ENCODE measurements around the gene HADHA.

DNA sequence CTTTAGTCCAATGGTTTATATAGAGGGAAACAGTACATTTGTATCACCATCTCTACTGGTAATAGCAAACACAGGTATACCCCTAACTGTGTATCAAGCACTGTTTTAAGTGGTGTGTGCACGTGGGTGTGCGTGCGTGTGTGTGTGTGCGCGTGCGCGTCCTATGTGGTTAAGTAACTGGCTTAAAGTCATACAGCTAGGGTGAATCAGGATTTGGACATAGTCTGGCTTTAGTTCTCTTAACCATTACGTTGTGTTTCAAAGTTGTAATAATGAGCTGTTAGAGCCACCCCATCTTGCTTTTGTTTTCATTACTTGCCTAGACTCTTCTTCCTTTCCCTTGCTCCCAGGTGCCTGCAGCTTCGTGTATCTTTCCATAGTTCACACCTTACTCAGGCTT is 2.4 kb upstream of the HADHA start:
- TF ChIP-seq EP300 (IDR thresholded peaks at IDR 0.05; ENCODE audit: borderline replicate concordance in 1 of 2, low read depth in 1 of 2, low read length in 1 of 2), result no peak
- TF ChIP-seq, protein P1, sequence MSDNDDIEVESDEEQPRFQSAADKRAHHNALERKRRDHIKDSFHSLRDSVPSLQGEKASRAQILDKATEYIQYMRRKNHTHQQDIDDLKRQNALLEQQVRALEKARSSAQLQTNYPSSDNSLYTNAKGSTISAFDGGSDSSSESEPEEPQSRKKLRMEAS (IDR thresholded peaks at IDR 0.05; ENCODE audit: low read depth), result no peak
- TF ChIP-seq, protein P2, sequence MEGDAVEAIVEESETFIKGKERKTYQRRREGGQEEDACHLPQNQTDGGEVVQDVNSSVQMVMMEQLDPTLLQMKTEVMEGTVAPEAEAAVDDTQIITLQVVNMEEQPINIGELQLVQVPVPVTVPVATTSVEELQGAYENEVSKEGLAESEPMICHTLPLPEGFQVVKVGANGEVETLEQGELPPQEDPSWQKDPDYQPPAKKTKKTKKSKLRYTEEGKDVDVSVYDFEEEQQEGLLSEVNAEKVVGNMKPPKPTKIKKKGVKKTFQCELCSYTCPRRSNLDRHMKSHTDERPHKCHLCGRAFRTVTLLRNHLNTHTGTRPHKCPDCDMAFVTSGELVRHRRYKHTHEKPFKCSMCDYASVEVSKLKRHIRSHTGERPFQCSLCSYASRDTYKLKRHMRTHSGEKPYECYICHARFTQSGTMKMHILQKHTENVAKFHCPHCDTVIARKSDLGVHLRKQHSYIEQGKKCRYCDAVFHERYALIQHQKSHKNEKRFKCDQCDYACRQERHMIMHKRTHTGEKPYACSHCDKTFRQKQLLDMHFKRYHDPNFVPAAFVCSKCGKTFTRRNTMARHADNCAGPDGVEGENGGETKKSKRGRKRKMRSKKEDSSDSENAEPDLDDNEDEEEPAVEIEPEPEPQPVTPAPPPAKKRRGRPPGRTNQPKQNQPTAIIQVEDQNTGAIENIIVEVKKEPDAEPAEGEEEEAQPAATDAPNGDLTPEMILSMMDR (IDR thresholded peaks at IDR 0.05), result no peak
- no peak for TF ChIP-seq RAD21 (IDR thresholded peaks at IDR 0.05; ENCODE audit: low read length)
- no peak for TF ChIP-seq EZH2phosphoT487 (IDR thresholded peaks at IDR 0.05; ENCODE audit: borderline replicate concordance, low read depth)
- TF ChIP-seq RXRA (IDR thresholded peaks at IDR 0.05; ENCODE audit: borderline replicate concordance, low read depth), result no peak
- no peak for TF ChIP-seq YY1 (IDR thresholded peaks at IDR 0.05; ENCODE audit: low read depth)
- no peak for TF ChIP-seq CHD2 (IDR thresholded peaks at IDR 0.05; ENCODE audit: low read length, partially characterized antibody)
- TF ChIP-seq, protein P3, sequence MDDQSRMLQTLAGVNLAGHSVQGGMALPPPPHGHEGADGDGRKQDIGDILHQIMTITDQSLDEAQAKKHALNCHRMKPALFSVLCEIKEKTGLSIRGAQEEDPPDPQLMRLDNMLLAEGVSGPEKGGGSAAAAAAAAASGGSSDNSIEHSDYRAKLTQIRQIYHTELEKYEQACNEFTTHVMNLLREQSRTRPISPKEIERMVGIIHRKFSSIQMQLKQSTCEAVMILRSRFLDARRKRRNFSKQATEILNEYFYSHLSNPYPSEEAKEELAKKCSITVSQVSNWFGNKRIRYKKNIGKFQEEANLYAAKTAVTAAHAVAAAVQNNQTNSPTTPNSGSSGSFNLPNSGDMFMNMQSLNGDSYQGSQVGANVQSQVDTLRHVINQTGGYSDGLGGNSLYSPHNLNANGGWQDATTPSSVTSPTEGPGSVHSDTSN (IDR thresholded peaks at IDR 0.05), result no peak
- no peak for TF ChIP-seq RFX5 (IDR thresholded peaks at IDR 0.05; ENCODE audit: low read length)
- no peak for TF ChIP-seq SIN3A (IDR thresholded peaks at IDR 0.05; ENCODE audit: borderline replicate concordance, low read depth, low read length)
- TF ChIP-seq, protein P4, sequence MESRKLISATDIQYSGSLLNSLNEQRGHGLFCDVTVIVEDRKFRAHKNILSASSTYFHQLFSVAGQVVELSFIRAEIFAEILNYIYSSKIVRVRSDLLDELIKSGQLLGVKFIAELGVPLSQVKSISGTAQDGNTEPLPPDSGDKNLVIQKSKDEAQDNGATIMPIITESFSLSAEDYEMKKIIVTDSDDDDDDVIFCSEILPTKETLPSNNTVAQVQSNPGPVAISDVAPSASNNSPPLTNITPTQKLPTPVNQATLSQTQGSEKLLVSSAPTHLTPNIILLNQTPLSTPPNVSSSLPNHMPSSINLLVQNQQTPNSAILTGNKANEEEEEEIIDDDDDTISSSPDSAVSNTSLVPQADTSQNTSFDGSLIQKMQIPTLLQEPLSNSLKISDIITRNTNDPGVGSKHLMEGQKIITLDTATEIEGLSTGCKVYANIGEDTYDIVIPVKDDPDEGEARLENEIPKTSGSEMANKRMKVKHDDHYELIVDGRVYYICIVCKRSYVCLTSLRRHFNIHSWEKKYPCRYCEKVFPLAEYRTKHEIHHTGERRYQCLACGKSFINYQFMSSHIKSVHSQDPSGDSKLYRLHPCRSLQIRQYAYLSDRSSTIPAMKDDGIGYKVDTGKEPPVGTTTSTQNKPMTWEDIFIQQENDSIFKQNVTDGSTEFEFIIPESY (IDR thresholded peaks at IDR 0.05; ENCODE audit: borderline replicate concordance, low read depth), result no peak
- no peak for TF ChIP-seq MXI1 (IDR thresholded peaks at IDR 0.05; ENCODE audit: low read depth, low read length)

Data from SK-N-SH (cell line).